ENCODE measurements around the gene ZBTB17. TPM values are rescaled to one million over a fixed set of nuclear protein-coding genes. Genes with fewer than 3 reads are reported as not detected.

Gene ZBTB17
- total and polyA plus RNA-seq, 9 of the 15 experiments (the other 6 are each of a cell fraction or from before 2014, with no cell fraction given): 1.1 to 53.4 (median 29.6) TPM

DNA sequence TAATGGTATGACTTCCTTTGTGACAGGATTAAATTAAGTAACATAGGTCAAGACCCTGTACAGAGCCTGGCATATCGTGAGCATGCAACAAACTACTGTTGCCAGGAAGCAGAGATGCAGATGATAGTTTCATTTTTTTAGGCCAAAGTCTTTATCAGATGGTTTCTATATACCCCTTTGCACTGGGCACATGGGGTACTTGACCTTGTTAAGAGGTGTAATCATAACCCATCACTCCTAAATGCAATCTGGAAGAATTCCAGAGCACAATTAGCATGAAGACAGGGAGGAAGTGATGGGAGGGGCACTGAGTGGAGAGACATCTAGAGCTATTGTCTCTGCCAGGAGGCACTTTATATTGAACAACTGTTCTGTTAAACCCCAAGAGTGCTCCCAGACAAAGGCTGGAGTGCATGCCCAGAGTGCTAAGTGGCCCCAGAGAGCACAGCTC is 22.1 kb downstream of the ZBTB17 start (continued):
- TF ChIP-seq, protein P1, sequence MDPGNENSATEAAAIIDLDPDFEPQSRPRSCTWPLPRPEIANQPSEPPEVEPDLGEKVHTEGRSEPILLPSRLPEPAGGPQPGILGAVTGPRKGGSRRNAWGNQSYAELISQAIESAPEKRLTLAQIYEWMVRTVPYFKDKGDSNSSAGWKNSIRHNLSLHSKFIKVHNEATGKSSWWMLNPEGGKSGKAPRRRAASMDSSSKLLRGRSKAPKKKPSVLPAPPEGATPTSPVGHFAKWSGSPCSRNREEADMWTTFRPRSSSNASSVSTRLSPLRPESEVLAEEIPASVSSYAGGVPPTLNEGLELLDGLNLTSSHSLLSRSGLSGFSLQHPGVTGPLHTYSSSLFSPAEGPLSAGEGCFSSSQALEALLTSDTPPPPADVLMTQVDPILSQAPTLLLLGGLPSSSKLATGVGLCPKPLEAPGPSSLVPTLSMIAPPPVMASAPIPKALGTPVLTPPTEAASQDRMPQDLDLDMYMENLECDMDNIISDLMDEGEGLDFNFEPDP (CRISPR knock-in tag; IDR thresholded peaks at IDR 0.05): 0 out of 2 replicates have a peak, but pooled peaks have one; percentile 25
- no peak for TF ChIP-seq ZBTB8A (IDR thresholded peaks at IDR 0.05; ENCODE audit: partially characterized antibody)
- TF ChIP-seq ZNF232 (CRISPR knock-in tag; IDR thresholded peaks at IDR 0.05): no peak
- no peak for TF ChIP-seq CHD1 (IDR thresholded peaks at IDR 0.05; ENCODE audit: low read length)
- TF ChIP-seq ZNF41 (CRISPR knock-in tag; conservative IDR thresholded peaks at IDR 0.05): no peak
- no peak for TF ChIP-seq TSC22D4 (tag; IDR thresholded peaks at IDR 0.05)
- no peak for TF ChIP-seq NBN (IDR thresholded peaks at IDR 0.05; ENCODE audit: low read depth)
- TF ChIP-seq ZNF444 (CRISPR knock-in tag; IDR thresholded peaks at IDR 0.05): no peak
- TF ChIP-seq ZHX1 (conservative IDR thresholded peaks at IDR 0.05; ENCODE audit: low read length): no peak
- TF ChIP-seq, protein P2, sequence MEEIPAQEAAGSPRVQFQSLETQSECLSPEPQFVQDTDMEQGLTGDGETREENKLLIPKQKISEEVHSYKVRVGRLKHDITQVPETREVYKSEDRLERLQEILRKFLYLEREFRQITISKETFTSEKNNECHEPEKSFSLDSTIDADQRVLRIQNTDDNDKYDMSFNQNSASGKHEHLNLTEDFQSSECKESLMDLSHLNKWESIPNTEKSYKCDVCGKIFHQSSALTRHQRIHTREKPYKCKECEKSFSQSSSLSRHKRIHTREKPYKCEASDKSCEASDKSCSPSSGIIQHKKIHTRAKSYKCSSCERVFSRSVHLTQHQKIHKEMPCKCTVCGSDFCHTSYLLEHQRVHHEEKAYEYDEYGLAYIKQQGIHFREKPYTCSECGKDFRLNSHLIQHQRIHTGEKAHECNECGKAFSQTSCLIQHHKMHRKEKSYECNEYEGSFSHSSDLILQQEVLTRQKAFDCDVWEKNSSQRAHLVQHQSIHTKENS (CRISPR knock-in tag; IDR thresholded peaks at IDR 0.05): no peak
- TF ChIP-seq FOXK2 (conservative IDR thresholded peaks at IDR 0.05 in 1 of 2, IDR thresholded peaks at IDR 0.05 in 1 of 2; ENCODE audit: low read depth in 2 of 2): no peak
- TF ChIP-seq FOS (IDR thresholded peaks at IDR 0.05; ENCODE audit: extremely low read depth, insufficient read length): no peak
- TF ChIP-seq ZKSCAN8 (CRISPR knock-in tag; IDR thresholded peaks at IDR 0.05): peak; percentile 7; the same call in 1 of the 2 replicates
- no peak for TF ChIP-seq SMARCE1 (IDR thresholded peaks at IDR 0.05)
- no peak for TF ChIP-seq ZBTB7A (IDR thresholded peaks at IDR 0.05; ENCODE audit: borderline replicate concordance, control insufficient read depth, low read depth, low read length)
- no peak for TF ChIP-seq ZNF77 (CRISPR knock-in tag; IDR thresholded peaks at IDR 0.05)
- TF ChIP-seq NCOR1 (IDR thresholded peaks at IDR 0.05): no peak
- TF ChIP-seq MAZ (CRISPR knock-in tag; conservative IDR thresholded peaks at IDR 0.05 in 1 of 2, IDR thresholded peaks at IDR 0.05 in 1 of 2): 0 out of 4 replicates have a peak, but pooled peaks of 1 of the 2 experiments have one; percentile 39
- no peak for TF ChIP-seq ATF7 (IDR thresholded peaks at IDR 0.05)
- no peak for TF ChIP-seq MXD1 (CRISPR knock-in tag; IDR thresholded peaks at IDR 0.05; ENCODE audit: borderline replicate concordance, poor library complexity, severe bottlenecking)
- no peak for TF ChIP-seq YBX1 (IDR thresholded peaks at IDR 0.05)
- no peak for TF ChIP-seq ZNF75A (CRISPR knock-in tag; IDR thresholded peaks at IDR 0.05)
- TF ChIP-seq, protein P3, sequence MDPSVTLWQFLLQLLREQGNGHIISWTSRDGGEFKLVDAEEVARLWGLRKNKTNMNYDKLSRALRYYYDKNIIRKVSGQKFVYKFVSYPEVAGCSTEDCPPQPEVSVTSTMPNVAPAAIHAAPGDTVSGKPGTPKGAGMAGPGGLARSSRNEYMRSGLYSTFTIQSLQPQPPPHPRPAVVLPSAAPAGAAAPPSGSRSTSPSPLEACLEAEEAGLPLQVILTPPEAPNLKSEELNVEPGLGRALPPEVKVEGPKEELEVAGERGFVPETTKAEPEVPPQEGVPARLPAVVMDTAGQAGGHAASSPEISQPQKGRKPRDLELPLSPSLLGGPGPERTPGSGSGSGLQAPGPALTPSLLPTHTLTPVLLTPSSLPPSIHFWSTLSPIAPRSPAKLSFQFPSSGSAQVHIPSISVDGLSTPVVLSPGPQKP (CRISPR knock-in tag; IDR thresholded peaks at IDR 0.05): no peak
- no peak for TF ChIP-seq ZNF133 (CRISPR knock-in tag; IDR thresholded peaks at IDR 0.05)

Data from K562 (cell line).